Lower leg skin (tissue), 4 donors: Measurements from ENCODE around the gene CARD16. TPM values are rescaled to one million over a fixed set of nuclear protein-coding genes. Genes with fewer than 3 reads are reported as not detected.
"Not testable (repeated sequence)": the region's sequence is repeated elsewhere in the genome, so short reads cannot be mapped to it uniquely, and the experiment has no call there.

Source experiments
- DNase-seq, 2 donors: peaks; one replicate each; pipeline ENCODE4 v3.0.0-alpha.2; 2019; ENCODE audit warnings: low spot score in 2 of 2
- H3K4me3 ChIP-seq: fragments of 200-600 bp; sonication (generic); 2 replicates; pipeline ENCODE4 v1.5.1; 2017; ENCODE audit warnings: mild to moderate bottlenecking, low read depth; ENCODE audit not compliant: poor library complexity, severe bottlenecking
- POLR2A ChIP-seq, 2 donors: fragments of 450-650 bp; IDR thresholded peaks; one replicate each; pipeline ENCODE4 v1.6.1; 2016 to 2017; ENCODE audit warnings: antibody characterized with exemption in 2 of 2, mild to moderate bottlenecking in 1 of 2, moderate library complexity in 1 of 2
- WGBS, 2 donors: methylation state at CpG; one replicate each; pipeline ENCODE4 v1.1.5; 2018; 5-methylcytosine and 5-hydroxymethylcytosine counted together
- intact Hi-C: fragments of 100-400 bp; cut with DNase I; formaldehyde crosslinking; loops from one replicate; pipeline ENCODE4 v1.15.0; 2023; ENCODE audit warnings: low total_unique reads
- total RNA-seq, 4 donors: library from RNA; depleted of rRNA; stranded (reverse); fragments of >200 nt; gene quantifications; one replicate each; pipeline ENCODE4 v1.1.0, GENCODE V29; 2016
- TF ChIP-seq, protein P1 (sequence below), 3 donors: fragments of 450-650 bp; IDR thresholded peaks; one replicate each; pipeline ENCODE4 v1.5.1; 2016; ENCODE audit warnings: antibody characterized with exemption in 3 of 3, mild to moderate bottlenecking in 3 of 3, moderate library complexity in 2 of 3

The CARD16 gene
- total RNA-seq, 4 donors from 2014 or later = 3.8 to 9.0 (median 4.4) TPM

DNA sequence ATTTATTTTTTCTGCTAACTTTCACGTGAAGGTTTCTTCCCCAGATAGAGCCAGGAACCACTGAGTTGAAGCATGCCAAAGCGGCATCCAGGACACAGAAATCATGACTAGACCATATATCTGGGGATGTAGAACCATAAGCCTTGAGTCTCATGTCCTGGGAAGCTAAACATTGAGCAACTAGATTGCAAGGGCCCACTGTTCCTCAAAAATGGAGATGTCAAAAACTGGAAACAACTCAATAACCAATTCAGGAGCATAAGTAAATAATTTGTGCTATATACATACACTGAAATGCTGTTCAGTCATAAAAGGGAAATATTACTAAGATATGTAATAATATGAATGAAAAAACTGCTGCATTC lies 29.0 kb upstream of the CARD16 start:
- TF ChIP-seq, protein P1, sequence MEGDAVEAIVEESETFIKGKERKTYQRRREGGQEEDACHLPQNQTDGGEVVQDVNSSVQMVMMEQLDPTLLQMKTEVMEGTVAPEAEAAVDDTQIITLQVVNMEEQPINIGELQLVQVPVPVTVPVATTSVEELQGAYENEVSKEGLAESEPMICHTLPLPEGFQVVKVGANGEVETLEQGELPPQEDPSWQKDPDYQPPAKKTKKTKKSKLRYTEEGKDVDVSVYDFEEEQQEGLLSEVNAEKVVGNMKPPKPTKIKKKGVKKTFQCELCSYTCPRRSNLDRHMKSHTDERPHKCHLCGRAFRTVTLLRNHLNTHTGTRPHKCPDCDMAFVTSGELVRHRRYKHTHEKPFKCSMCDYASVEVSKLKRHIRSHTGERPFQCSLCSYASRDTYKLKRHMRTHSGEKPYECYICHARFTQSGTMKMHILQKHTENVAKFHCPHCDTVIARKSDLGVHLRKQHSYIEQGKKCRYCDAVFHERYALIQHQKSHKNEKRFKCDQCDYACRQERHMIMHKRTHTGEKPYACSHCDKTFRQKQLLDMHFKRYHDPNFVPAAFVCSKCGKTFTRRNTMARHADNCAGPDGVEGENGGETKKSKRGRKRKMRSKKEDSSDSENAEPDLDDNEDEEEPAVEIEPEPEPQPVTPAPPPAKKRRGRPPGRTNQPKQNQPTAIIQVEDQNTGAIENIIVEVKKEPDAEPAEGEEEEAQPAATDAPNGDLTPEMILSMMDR (IDR thresholded peaks at IDR 0.05) = no peak
- no peak for TF ChIP-seq POLR2A (IDR thresholded peaks at IDR 0.05)
- intact Hi-C loops = no loop called here
- H3K4me3 ChIP-seq = no peak overlapping the region
- DNase-seq = no peak
- 92 to 93% methylated on average over 2 of the region's 2 CpGs for WGBS, 2 donors

DNA sequence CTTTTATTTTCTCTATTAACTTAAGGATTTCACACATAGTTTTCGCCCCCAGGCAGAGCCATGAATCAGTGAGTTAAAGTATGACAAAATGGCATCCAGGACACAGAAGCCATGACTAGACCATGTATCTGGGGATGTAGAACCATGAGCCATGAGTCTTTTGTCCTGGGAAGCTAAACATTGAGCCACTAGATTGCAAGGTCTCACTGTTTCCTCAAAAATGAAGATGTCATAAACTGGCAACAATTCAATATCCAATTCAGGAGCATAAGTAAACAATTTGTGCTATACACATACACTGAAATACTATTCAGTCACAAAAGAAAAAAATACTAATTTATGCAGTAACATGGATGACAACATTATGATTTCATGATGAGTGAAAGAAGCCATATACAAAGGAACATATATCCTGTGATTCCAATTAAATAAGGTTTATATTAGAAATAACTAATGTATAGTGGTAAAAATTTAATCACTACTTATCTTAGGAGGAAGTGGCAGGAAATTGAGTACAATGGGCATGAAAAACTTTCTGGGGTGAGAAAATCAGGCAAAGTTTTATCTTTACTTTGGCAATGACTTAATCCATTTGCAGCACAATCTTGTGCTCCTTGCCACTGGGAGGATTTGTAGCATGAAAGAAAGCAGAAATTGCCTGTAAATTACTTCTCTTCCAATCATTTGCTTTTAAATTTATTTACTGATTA lies 28.5 kb upstream of the CARD16 start:
- WGBS, 2 donors = 95 to 100% methylated on average over 1 of the region's 1 CpG
- intact Hi-C loops = no loop called here
- TF ChIP-seq, protein P1 (IDR thresholded peaks at IDR 0.05) = no peak
- TF ChIP-seq POLR2A (IDR thresholded peaks at IDR 0.05) = no peak
- no peak overlapping the region for H3K4me3 ChIP-seq
- no peak for DNase-seq

DNA sequence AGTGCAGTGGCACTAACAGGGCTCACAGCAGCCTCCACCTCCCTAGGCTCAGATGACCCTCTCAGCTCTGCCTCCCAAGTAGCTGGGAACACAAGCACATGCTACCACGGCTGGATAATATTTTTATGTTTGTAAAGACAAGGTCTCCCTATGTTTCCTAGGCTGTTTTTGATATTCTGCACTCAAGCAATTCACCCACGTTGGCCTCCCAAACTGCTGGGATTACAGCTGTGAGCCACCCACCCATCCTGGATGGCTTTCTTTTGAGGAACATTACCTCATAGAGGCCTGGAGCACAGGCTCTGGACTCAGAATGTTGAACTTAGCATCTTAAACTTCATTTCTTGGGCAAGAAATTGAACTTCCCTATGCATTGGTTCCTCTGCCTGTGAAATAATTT lies 26.9 kb upstream of the CARD16 start:
- intact Hi-C loops, DNase-seq, H3K4me3 ChIP-seq: not testable (repeated sequence)
- WGBS, 2 donors = 57 to 60% methylated on average over 1 to 2 of the region's 2 CpGs

DNA sequence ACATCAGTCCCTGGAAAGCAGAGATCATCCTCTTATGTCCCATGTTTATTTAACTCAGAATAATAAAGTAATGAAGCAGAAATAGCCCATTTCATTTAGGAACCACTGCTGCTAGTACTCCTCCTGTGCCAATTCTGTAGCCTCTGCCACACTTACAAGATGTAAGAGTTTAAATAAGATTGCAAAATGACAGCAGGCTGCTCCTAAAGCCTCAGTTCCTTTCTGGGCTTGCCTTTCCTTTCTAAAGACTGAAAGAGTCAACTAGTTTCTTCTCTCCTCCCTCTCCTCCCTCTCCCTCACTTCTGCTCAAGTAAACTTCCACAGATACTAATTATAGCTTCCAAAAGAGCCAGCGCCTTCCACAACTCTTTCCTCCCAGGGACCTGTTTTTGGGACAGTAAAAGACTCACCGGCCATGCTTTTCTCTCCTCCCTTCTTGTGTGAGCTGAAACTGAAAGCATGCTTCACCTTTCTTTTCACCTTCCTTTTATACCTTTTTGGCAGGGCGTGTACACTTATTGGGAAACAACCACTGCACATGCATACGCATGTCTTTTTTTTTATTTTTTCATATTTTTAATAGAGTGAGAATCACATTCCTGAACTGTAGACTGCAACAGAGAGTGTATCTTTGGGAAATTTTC lies 26.1 kb upstream of the CARD16 start:
- 35 to 57% methylated on average over 4 of the region's 4 CpGs for WGBS, 2 donors
- TF ChIP-seq, protein P1 (IDR thresholded peaks at IDR 0.05) = no peak
- TF ChIP-seq POLR2A (IDR thresholded peaks at IDR 0.05) = no peak
- no peak for DNase-seq
- intact Hi-C loops = no loop called here
- no peak overlapping the region for H3K4me3 ChIP-seq

DNA sequence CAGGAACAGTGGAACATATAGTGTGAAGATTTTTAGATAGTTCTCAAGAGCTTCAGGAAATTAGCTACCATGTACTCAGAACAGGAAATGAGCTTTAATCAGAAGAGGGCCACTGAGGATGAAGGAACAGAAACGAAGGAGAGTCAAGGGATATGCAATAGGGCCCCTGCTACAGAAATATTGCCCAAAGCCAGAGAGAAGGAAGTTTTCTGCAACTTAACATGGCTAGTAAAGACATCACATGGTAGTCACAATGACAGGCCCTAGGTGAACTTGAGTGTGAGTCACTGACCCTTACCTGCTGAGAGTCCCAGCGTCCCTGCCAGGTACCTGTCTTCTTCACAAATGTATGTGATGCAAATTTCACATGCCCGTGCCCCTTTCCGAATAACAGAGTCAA lies 25.2 kb upstream of the CARD16 start:
- no peak for DNase-seq
- H3K4me3 ChIP-seq = no peak overlapping the region
- no peak for TF ChIP-seq POLR2A (IDR thresholded peaks at IDR 0.05)
- TF ChIP-seq, protein P1 (IDR thresholded peaks at IDR 0.05) = no peak
- 55% methylated on average over 4 of the region's 4 CpGs for WGBS, 2 donors
- intact Hi-C loops = no loop called here

DNA sequence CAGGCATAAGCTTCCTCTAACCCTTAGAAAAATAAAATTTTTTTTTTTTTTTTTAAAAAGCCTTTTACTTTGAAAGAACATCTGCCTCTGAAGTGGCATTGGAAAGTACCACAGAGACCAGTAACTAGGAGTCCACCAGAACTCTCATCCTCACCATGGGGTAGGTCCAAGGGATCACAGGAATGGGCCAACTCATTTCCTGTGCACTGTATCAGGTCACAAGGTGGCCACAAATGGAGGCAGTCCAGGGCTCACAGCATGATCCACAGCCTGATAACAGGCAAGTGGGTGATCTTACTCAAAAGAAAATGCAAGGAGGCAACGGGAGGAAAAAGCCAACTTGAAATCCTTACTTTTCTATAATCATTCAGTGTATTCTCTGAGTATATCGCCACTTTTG lies 24.6 kb upstream of the CARD16 start:
- H3K4me3 ChIP-seq, intact Hi-C loops, DNase-seq: not testable (repeated sequence)
- WGBS, 2 donors = 34 to 56% methylated on average over 2 of the region's 2 CpGs

DNA sequence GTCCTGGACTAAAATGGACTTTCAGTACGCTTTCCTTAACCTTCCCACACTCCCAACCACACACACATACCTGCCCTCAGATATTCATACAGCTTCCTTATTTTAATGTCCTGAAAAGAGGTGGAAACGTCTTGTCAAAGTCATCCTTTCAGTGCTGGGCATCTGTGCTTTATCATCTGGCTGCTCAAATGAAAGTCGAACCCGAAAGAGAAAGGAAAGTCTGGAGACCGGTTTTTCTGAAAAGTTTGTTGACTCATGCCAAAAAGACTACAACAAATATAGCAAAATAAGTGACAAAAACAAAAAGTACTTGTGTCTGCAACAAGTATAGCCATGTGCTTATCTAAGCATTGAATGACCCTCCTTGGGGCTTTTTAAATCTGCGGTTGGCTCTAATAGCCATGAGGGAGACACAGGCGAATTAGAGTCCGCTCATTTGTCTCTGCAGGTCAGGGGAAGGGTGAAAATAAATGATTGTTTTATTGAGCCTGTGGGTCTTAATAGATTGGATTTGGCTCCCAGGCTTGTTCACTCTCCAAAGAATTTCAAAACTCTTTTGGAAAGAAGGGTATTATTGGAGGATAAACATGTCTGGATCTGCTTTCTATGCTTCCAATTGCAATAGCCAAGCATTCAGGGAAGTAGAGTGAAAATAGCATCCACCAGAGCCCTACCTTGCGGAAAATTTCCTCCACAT lies 18.3 kb upstream of the CARD16 start:
- DNase-seq, intact Hi-C loops, H3K4me3 ChIP-seq: not testable (repeated sequence)
- WGBS, 2 donors = 31 to 33% methylated on average over 9 of the region's 9 CpGs
